Measurements from ENCODE around the gene ZNF213.

DNA sequence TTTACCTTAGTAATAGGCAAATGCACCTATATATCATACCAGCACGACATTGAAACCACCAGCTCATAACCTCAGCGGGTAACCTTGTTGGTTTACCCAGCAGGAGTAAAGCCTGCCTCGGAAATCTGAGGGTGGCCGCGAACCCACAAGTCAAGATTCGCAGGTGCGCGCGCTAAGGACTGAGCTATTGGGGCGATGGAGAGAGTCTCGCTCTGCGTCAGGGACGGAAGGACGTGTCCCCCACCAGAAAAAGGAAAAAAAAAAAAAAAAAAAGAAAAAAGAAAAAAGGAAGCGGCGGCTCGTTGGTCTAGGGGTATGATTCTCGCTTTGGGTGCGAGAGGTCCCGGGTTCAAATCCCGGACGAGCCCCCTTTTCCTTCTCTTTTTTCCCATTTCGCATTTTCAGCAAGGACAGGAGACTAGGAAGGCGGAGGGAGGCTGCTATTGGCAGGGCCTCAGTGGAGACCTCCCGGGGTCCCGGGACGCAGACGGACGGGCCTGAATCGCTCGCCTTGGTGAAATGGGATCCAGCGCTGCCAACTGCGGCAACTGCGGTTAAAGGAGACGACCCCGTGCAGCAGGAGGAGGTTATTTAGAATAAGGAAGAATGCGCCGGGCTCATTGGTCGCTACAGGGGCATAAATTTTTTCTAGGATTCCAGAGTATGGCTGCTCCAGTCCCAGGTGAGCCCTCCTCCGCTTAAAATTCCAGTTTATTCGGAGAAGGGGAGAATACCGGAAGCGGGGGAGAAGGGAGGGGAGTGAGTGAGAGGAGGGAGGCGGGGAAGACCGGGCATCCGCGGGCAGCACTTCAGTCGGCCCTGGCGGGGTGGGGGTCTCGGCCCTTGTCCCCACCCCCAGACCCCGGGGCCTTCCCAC lies 53.2 kb downstream of the ZNF213 start, which contains the start of gene OR1F1:
- TF ChIP-seq POLR2A (IDR thresholded peaks at IDR 0.05): no peak
- TF ChIP-seq, protein P1, sequence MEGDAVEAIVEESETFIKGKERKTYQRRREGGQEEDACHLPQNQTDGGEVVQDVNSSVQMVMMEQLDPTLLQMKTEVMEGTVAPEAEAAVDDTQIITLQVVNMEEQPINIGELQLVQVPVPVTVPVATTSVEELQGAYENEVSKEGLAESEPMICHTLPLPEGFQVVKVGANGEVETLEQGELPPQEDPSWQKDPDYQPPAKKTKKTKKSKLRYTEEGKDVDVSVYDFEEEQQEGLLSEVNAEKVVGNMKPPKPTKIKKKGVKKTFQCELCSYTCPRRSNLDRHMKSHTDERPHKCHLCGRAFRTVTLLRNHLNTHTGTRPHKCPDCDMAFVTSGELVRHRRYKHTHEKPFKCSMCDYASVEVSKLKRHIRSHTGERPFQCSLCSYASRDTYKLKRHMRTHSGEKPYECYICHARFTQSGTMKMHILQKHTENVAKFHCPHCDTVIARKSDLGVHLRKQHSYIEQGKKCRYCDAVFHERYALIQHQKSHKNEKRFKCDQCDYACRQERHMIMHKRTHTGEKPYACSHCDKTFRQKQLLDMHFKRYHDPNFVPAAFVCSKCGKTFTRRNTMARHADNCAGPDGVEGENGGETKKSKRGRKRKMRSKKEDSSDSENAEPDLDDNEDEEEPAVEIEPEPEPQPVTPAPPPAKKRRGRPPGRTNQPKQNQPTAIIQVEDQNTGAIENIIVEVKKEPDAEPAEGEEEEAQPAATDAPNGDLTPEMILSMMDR (IDR thresholded peaks at IDR 0.05): no peak

Measured in esophagus squamous epithelium (tissue), 4 donors.